Myocyte (in vitro differentiated cells): Measurements from ENCODE around the gene GRK1. TPM values are rescaled to one million over a fixed set of nuclear protein-coding genes. Genes with fewer than 3 reads are reported as not detected.
"Not testable (repeated sequence)": the region's sequence is repeated elsewhere in the genome, so short reads cannot be mapped to it uniquely, and the experiment has no call there.

Experiments
- DNase-seq: peaks from one replicate; pipeline ENCODE4 v3.0.0-alpha.2; 2012; ENCODE audit warnings: low read depth
- total RNA-seq: library from RNA; depleted of rRNA; stranded (reverse); fragments of >200 nt; gene quantifications from 2 replicates; pipeline ENCODE4 v1.2.3, GENCODE V29; 2014

Gene GRK1
- total RNA-seq, 1 donor from 2014 or later = not detected

DNA sequence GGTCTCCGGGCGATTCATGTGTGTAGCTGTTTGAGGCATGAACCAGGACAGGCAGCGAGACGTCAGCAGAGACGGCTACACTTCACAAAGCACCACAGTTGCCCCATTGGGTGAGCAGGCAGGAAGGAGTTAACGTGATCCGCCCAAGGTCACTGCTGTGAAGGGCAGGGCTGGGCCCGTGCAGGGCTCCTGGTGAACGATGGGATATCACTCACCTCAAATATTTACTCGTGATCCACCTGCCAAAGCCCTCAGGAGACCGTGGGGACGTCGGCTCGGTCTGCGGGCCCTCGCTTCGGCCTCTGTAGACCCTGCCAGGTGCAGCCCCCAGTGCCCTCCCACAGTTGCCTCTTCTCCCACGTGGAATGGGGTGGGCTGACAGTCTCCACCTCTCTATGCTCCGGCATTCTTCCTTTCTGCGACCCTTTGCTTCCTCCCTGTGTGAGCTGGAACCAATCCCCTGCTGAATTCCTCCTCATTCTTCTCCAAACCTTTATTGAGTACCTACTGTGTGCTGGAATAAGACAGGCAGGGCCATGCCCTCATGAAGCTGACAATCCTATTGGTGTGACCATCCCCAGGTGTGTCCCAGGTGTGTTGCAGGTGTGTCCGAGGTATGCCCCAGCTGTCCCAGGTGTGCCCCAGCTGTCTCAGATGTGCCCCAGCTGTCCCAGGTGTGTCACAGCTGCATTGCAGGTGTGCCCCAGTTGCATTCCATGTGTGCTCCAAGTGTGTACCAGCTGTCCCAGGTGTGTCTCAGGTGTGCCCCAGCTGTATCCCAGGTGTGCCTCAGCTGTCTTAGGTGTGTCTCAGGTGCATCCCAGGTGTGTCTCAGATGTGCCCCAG, 2.0 kb upstream of the GRK1 start:
- DNase-seq = no peak

- no peak for DNase-seq
Observed at GRCh38 chr13:113665597-113666328, 1.3 kb upstream of the GRK1 start.

GRCh38 chr13:113666329-113666670, 719 bp upstream of the GRK1 start:
- DNase-seq = no peak

- DNase-seq = no peak
Observed at GRCh38 chr13:113667771-113668490, 912 bp downstream of the GRK1 start.

- no peak for DNase-seq
Observed at GRCh38 chr13:113668491-113668971, 1.5 kb downstream of the GRK1 start.

DNA sequence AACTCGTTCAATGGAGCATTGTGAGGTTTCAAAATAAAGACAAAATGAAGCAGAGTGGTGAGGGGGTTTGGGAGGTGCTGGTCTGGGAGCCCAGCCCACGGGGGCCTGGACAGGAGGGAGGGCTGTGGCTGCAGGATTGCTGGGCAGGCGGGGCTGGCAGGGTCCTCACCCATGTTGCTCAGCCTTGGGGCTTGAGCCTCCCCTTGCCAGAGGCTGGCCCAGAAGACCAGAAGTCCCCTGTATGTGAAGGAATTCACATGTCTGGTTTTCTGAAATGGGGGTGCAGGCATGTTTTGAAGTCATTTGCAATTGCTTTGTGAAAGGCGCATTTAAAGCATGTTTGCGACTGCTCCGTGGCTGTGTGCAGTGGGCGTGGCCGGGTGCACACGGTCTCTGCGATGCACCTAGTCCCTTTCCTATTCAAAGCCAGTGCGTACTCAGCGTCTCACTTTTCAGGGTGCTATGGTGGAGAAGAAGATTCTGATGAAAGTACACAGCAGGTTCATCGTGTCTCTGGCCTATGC, 2.3 kb downstream of the GRK1 start:
- no peak for DNase-seq

DNA sequence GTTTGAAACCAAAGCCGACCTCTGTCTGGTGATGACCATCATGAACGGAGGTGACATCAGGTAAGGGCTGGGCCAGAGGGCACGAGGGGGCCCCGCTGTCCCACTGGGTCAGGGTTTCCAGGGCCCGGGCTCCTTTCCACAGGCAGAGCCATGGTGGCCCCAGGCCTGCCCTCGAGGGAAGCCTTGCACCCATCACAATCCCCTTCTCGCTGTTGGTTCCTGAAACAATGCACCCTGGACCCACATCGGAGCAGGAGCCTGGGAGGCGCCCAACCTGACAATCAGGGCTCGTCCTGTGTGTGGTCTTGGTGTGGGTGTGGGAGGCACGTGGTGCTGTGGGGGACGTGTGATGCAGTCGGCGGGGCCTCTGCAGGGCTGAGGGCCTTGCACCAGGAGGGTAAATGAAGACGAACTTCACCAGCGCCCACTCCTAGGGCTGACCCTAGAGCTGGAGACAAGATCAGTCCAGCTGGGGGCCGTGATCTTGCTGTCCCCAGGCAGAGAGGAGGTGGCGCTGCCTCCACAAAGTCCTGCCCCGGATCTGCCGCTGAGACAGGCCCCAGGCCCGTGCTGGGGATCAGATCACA, 2.8 kb downstream of the GRK1 start:
- no peak for DNase-seq

- DNase-seq = no peak
Observed at GRCh38 chr13:113670541-113670940, 3.5 kb downstream of the GRK1 start.

GRCh38 chr13:113671066-113672001, 4.3 kb downstream of the GRK1 start:
- no peak for DNase-seq

GRCh38 chr13:113672002-113672651, 5.1 kb downstream of the GRK1 start:
- no peak for DNase-seq

DNA sequence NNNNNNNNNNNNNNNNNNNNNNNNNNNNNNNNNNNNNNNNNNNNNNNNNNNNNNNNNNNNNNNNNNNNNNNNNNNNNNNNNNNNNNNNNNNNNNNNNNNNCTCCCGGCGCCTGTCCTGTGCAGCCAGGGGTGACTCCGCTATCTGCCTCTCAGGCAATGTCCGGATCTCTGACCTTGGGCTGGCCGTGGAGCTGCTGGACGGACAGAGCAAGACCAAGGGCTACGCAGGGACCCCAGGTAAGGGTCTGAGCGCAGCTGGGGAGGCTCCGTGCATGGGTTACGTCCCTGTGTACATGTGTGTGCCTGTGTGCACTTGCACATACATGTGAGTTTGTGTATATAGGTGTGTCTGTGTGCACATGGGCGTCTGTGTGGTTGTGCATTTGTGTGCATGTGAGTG, 55.9 kb downstream of the GRK1 start:
- DNase-seq = no peak

DNA sequence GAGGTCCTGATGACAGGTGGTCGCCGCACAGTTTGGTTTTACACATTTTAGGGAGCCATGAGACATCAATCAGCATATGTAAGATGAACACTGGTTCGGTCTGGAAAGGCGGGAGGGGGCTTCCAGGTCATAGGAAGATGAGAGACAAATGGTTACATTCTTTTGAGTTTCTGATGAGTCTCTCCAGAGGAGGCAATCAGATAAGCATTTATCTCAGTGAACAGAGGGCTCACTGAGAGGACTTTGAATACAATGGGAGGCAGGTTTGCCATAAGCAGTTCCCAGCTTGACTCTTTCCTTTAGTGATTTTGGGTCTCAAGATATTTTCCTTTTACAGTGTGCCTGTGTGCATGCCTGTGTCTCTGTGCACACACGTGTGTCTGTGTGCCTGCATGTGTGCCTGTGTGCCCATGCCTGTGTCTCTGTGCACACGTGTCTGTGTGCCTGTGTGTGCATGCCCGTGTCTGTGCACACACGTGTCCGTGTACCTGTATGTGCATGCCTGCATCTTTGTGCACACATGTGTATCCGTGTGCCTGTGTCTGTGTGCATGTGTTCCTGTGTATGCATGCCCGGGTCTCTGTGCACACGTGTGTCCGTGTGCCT, 56.5 kb downstream of the GRK1 start:
- DNase-seq = no peak

- no peak for DNase-seq
Observed at GRCh38 chr13:113724016-113724758, 57.2 kb downstream of the GRK1 start.

DNA sequence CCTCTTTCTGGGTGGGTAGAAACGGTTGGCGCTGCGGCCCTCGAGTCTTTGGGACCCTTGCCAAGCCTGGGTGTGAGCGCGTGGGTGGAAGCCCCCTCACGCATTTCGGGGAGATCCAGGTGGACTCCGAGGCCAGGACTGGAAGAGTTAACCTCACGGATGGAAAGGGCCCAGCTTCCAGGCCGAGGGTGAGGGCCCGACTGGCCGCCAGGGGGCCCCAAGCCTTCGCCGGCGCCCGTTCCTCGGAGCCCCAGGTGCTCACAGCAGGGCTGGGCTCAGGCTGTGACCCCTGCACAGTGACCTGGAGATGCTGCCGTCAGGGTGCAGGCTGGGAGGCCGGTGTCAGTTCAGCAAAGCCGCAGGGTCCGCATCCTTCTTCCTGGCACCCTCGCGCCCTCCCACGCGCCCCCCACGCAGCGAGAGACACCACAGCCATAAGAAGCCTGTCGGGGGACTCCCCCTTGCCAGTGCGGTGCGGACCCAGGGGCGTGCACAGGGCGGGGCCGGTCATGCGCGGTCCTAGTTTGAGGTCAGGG, 57.8 kb downstream of the GRK1 start:
- DNase-seq = peak; percentile 67

GRCh38 chr13:113725329-113726105, 58.5 kb downstream of the GRK1 start:
- DNase-seq = not testable (repeated sequence)

DNA sequence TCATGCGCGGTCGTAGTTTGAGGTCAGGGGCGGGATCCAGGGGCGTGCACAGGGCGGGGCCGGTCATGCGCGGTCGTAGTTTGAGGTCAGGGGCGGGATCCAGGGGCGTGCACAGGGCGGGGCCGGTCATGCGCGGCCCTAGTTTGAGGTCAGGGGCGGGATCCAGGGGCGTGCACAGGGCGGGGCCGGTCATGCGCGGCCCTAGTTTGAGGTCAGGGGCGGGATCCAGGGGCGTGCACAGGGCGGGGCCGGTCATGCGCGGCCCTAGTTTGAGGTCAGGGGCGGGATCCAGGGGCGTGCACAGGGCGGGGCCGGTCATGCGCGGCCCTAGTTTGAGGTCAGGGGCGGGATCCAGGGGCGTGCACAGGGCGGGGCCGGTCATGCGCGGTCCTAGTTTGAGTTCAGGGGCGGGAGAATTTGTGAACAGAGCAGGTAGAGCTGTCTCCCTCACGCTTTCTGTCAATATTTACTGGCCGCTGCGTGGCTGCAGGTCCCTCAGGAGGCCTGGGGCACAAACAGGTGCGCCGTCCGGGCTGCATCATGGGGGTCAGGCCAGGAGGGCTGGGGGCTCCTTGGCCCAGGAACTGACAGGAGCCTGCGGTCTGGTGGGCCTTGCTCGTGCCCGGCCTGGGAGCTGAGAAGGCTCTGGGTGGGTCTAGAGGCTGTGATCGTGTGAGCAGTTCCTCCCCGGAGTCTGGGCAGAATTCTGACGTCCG, 59.2 kb downstream of the GRK1 start:
- DNase-seq = peak; percentile 12

GRCh38 chr13:113726961-113727411, 60.0 kb downstream of the GRK1 start:
- peak; percentile 89 for DNase-seq
